Right ventricle myocardium superior (tissue), 1 donor: ENCODE measurements around the gene PTPRN2. TPM values are rescaled to one million over a fixed set of nuclear protein-coding genes. Genes with fewer than 3 reads are reported as not detected.

ENCODE experiments used
- ATAC-seq: fragments of 200-7000 bp; cut with Tn5 transposase; one replicate; pipeline ENCODE4 v1.9.1; 2020; ENCODE audit warnings: mild to moderate bottlenecking; ENCODE audit not compliant: poor library complexity
- DNase-seq: peaks from one replicate; pipeline ENCODE4 v3.0.0-alpha.2; 2020
- intact Hi-C: fragments of 100-400 bp; cut with DNase I; formaldehyde crosslinking; loops from one replicate; pipeline ENCODE4 v1.11.2; 2022
- total RNA-seq: library from RNA; stranded (reverse); fragmentation: NEBNext Ultra II Directional; extraction: Animal tissue kit (Norgen Biotek cat#: 25700); gene quantifications from one replicate; pipeline ENCODE4 v1.2.1, GENCODE V29; 2021
- donor health status: DM: no; HTN: yes; CAD: no; lungs with severe emphysema.

PTPRN2 gene
- total RNA-seq, 1 donor from 2014 or later = 1.2 TPM

DNA sequence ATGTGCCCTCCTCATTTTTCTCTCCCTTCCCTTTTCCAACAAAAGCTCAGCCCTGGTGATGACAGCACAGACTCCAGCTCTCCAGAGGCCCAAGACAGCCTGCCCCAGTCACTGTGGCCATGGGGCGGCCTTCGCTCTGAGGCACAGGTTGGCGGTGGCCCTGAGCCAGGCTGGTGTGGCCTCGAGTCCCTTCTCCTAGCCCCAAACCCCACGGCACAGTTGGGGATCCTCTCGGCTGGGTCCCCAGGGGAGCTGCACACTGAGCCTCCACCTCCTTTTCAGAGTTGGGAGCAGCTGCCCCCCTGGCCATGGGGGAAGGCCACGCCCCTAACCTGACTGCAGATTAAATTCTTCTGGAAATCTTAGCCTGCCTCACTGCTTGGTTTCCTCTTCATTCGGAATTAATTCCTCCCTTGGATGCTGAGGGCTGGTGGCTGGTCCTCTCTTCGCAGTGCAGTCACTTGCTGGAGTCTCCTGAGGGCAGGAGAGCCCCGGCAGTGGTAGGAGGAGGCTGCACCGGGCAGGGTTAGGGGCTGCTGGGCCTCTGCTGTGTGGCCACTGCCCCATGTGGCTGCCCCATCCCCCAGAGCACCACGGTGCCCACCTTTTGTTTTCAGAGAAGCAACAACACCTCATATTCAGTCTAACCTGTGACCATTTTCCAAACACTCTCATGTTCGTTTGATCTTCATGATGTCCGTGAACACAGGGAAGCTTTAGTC is 824.2 kb downstream of the PTPRN2 start:
- intact Hi-C loops = no loop called here
- DNase-seq (peak; percentile 9), ATAC-seq (no peak)

- ATAC-seq (no peak), DNase-seq (peak; percentile 37)
- intact Hi-C loops = no loop called here
These were observed 824.8 kb downstream of the PTPRN2 start for GRCh38 chr7:157762824-157763223.

DNA sequence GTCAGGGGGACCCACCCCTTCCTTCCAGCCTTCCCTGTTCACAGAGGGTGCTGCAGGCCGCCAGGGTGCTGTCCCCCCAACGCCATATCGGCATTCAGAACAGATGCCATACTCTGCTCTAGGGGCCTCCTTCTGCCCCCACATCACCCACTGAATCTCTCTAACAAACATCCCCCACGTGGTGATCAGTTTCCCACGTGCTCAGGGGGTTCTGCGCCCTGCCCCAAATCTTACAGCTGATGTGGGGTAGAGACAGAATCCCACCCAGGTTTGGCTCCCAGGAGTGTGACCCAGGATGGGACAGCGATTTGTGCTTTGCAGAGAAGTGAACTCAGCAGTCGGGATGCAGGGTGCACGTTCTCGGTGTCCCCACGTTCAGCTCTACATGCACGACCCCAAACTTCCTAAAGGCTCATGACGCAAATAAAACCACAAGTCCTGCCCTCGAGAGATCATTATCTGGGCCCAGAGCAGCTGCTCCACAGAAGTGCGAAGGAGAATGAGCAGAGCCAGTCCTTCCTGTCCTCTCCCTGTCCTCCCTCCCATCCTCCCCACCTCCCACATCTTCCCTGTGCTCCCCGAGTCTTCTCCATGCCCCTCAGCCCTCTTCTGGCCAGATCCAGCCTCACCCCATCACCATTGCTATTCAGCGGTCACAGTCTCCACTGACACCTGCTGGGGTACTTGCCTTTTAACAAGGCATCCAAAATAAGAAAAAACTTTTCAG is 827.5 kb downstream of the PTPRN2 start:
- intact Hi-C loops = no loop called here
- DNase-seq (no peak), ATAC-seq (no peak)

DNA sequence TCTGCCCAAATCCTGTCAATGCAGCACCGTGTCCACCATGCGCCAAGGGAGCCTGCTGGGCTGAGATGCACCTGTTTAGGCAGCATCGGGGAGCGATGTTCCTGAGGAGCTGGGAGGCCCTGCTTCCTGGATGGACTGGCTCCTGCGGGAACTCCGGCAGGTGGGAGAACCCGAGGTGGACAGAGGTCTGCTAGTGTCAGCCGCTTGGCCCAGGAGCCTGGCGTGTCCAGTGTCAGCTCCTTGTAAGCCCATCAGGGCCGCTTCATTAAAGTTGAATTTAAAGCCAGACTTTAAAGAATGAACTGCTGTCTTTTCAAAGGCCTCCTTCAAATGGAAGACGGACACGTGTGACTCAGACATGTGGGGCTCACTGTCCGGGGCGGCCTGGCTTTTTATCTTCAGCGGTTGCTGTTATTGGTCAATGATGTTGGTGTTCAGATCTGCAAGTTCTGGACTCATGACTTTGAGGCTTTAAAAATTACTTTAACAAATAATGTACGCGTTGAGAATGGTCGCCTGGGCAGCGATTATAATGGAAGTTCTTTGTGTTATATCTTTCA is 828.3 kb downstream of the PTPRN2 start:
- intact Hi-C loops = no loop called here
- peak; percentile 15 for DNase-seq
- ATAC-seq = no peak

- no peak for ATAC-seq
- intact Hi-C loops = no loop called here
- DNase-seq = peak; percentile 25
These were observed 829.0 kb downstream of the PTPRN2 start for GRCh38 chr7:157758468-157759245.

- intact Hi-C loops = no loop called here
- ATAC-seq = no peak
- peak; percentile 38 for DNase-seq
These were observed 829.7 kb downstream of the PTPRN2 start for GRCh38 chr7:157757776-157758467.

GRCh38 chr7:157757211-157757610 is 830.4 kb downstream of the PTPRN2 start:
- DNase-seq = peak; percentile 20
- ATAC-seq = no peak
- intact Hi-C loops = no loop called here

- intact Hi-C loops = no loop called here
- ATAC-seq (no peak), DNase-seq (no peak)
These were observed 831.9 kb downstream of the PTPRN2 start for GRCh38 chr7:157755741-157756140.

- no peak for ATAC-seq
- peak; percentile 23 for DNase-seq
- intact Hi-C loops = no loop called here
These were observed 833.2 kb downstream of the PTPRN2 start for GRCh38 chr7:157754416-157754790.

GRCh38 chr7:157753713-157754415 is 833.8 kb downstream of the PTPRN2 start:
- intact Hi-C loops = no loop called here
- DNase-seq = peak; percentile 22
- ATAC-seq = no peak

GRCh38 chr7:157752832-157753291 is 834.8 kb downstream of the PTPRN2 start:
- intact Hi-C loops = no loop called here
- ATAC-seq = no peak
- peak; percentile 30 for DNase-seq

GRCh38 chr7:157751951-157752673 is 835.5 kb downstream of the PTPRN2 start:
- DNase-seq (peak; percentile 36), ATAC-seq (no peak)
- intact Hi-C loops = no loop called here

DNA sequence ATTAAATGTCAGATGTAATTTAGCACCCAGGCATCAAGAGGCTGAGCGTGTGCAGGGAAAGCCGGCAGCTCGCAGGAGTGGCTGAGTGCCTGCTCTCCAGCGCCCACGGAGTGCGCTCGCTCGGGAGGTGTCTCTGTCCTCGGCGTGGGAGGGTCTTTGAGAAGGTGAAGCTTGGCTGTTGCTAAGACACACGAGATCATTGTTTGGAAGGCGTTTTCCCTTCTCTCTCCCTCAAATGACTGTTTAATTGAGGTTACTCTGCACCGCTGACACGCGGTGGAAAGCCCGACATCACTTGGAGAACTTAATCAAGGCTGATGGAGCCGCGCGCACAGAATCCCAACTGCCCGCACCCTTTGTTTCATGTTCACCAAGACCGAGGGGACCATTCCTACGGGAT is 836.2 kb downstream of the PTPRN2 start:
- no peak for ATAC-seq
- DNase-seq = no peak

DNA sequence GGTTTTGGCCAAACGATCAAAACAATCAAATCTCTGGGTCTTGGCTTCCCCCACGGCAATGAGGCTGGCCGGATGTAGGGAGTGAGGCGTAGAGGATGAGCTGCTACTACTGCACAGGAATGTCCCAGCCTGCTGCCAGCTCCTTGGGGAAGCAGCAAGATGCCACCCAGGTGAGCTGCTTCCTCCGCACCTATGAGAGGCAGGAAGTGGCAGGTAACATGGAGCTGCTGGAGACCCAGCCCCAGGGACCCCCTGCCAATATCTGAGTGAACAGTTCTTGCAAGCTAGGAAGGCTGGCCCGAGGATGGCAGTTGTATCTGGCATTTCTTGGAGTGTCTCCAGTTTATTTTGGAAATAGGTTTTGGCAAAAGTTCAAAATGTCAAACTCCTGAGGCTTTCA is 837.3 kb downstream of the PTPRN2 start:
- intact Hi-C loops = no loop called here
- DNase-seq = no peak
- ATAC-seq = no peak

More for the DNA sequence above, 836.2 kb downstream of the PTPRN2 start:
- intact Hi-C loops = no loop called here

DNA sequence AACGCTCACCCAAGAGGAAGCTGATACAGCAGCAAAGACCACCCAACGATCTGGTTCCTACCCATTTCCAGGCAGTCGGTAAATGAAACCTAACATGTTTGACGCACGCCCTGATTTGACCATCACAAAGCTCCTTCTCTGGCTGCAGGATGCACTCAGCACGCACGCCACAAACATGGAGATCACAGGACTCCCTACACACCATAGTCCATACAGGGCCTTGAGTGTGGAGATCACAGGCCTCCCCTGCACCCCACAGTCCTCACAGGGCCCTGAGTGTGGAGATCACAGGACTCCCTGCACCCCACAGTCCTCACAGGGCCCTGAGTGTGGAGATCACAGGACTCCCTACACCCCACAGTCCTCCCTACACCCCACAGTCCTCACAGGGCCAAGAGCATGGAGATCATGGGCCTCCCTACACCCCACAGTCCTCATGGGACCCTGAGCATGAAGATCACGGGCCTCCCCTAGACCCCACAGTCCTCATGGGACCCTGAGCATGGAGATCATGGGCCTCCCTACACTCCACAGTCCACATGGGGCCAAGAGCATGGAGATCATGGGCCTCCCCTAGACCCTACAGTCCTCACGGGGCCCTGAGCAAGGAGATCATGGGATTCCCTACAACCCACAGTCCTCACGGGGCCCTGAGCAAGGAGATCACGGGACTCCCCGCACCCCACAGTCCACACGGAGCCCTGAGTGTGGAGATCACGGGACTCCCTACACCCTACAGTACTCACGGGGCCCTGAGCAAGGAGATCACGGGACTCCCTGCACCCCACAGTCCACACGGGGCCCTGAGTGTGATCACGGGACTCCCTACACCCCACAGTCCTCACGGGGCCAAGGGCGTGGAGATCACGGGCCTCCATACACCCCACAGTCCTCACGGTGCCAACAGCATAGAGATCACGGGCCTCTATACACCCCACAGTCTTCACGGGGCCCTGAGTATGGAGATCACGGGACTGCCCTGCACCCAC is 841.6 kb downstream of the PTPRN2 start:
- intact Hi-C loops = no loop called here
- DNase-seq = no peak
- ATAC-seq = no peak
